ENCODE results near the gene APOBEC3H. TPM values are rescaled to one million over a fixed set of nuclear protein-coding genes. Genes with fewer than 3 reads are reported as not detected.

APOBEC3H gene
- total and polyA plus RNA-seq, 4 donors, result 0.57 to 1.2 TPM; not detected in 2

DNA sequence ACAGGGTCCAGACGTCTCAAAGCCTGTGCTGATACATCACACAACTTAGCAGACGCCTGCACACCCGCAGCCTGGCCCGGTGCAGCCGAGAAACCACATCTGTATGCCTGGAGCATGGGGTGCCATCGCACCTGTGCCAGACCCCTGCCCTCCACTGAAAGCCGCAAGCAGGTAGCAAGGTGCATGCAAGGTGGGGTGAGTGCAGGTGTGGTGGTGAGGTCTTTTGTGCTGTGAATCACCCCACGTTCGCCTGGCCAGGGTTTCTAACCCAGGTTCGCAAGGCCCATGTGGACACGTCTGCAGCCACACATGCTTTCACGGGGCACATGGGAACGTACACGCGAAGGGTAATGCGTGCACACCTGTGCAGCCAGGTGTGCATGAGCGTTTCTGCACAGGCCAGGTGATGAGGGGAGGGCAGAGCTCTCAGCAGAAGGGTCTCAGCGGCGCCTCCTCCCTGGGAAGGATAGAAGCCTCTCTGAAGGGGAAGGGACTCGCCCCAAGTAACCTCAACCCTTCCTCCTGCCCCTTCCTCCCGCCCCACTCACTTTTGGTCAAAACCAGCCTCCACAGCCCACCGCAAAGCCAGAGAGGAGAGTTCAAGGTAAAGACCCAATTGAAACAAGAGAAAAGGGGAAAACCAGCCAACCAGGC lies 36.0 kb downstream of the APOBEC3H start:
- H3K36me3 ChIP-seq (ENCODE audit: control insufficient read depth in 4 of 4, insufficient read depth in 4 of 4, low read length in 4 of 4), result peaks cover 0 to 21% (median 0%) of the 10 kb centered on the region in 4 donors
- DNase-seq (no peak), ATAC-seq (ENCODE audit: insufficient read depth, low FRiP score) (no peak)
- H3K27ac ChIP-seq (ENCODE audit: low read depth in 1 of 2, low read length in 1 of 2), result no peak overlapping the region
- H3K4me1 ChIP-seq (ENCODE audit: control insufficient read depth in 5 of 5, insufficient read depth in 5 of 5, low read length in 5 of 5), result peaks cover 0 to 8% (median 0%) of the 10 kb centered on the region in 5 donors
- H3K9me3 ChIP-seq (ENCODE audit: control insufficient read depth in 4 of 4, insufficient read depth in 3 of 4, low read length in 3 of 4), result peaks cover 0 to 4% (median 0%) of the 10 kb centered on the region in 4 donors
- no peaks in the 10 kb centered on the region for H3K27me3 ChIP-seq (ENCODE audit: control insufficient read depth in 3 of 3, insufficient read depth in 3 of 3, low read length in 2 of 3)
- no peak overlapping the region for H3K9ac ChIP-seq (ENCODE audit: insufficient read depth in 1 of 2, low read length in 2 of 2)
- no peak overlapping the region for H3K4me3 ChIP-seq
- TF ChIP-seq, protein P1, sequence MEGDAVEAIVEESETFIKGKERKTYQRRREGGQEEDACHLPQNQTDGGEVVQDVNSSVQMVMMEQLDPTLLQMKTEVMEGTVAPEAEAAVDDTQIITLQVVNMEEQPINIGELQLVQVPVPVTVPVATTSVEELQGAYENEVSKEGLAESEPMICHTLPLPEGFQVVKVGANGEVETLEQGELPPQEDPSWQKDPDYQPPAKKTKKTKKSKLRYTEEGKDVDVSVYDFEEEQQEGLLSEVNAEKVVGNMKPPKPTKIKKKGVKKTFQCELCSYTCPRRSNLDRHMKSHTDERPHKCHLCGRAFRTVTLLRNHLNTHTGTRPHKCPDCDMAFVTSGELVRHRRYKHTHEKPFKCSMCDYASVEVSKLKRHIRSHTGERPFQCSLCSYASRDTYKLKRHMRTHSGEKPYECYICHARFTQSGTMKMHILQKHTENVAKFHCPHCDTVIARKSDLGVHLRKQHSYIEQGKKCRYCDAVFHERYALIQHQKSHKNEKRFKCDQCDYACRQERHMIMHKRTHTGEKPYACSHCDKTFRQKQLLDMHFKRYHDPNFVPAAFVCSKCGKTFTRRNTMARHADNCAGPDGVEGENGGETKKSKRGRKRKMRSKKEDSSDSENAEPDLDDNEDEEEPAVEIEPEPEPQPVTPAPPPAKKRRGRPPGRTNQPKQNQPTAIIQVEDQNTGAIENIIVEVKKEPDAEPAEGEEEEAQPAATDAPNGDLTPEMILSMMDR (IDR thresholded peaks at IDR 0.05; ENCODE audit: control extremely low read depth, extremely low read depth), result no peak
- 93 to 94% methylated on average over 22 of the region's 22 CpGs for WGBS, 2 donors

DNA sequence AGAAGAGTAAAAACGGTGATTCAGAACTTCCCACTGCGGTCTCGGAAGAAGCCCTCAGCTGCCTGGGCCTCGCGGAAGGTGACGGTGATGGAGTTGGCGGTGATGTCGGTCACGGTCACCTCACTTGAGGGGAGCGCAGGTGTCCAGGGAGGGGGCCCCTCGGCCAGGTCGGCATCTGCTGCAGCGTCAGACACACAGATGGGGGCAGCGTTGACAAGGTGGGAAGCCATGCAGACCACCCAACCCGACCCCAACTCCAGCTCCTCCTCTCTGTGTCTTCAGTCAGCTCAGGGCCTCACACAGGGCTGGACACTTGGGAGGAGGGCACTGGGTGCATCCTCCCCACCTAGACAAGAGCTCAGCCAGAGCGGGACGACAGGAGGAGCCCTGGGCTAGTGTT lies 36.8 kb downstream of the APOBEC3H start:
- Histone ChIP-seq H3K9ac (ENCODE audit: insufficient read depth in 1 of 2, low read length in 2 of 2) (no peak overlapping the region), H3K4me3 (no peak overlapping the region), H3K27me3 (ENCODE audit: control insufficient read depth in 3 of 3, insufficient read depth in 3 of 3, low read length in 2 of 3) (no peaks in the 10 kb centered on the region), H3K9me3 (ENCODE audit: control insufficient read depth in 4 of 4, insufficient read depth in 3 of 4, low read length in 3 of 4) (no peaks in the 10 kb centered on the region), H3K27ac (ENCODE audit: low read depth in 1 of 2, low read length in 1 of 2) (no peak overlapping the region), H3K36me3 (ENCODE audit: control insufficient read depth in 4 of 4, insufficient read depth in 4 of 4, low read length in 4 of 4) (peaks cover 0 to 25% (median 0%) of the 10 kb centered on the region in 4 donors), H3K4me1 (ENCODE audit: control insufficient read depth in 5 of 5, insufficient read depth in 5 of 5, low read length in 5 of 5) (peaks cover 0 to 8% (median 0%) of the 10 kb centered on the region in 5 donors)
- DNase-seq (no peak), ATAC-seq (ENCODE audit: insufficient read depth, low FRiP score) (no peak)
- TF ChIP-seq, protein P1 (IDR thresholded peaks at IDR 0.05; ENCODE audit: control extremely low read depth, extremely low read depth), result no peak
- 93 to 95% methylated on average over 17 of the region's 17 CpGs for WGBS, 2 donors

DNA sequence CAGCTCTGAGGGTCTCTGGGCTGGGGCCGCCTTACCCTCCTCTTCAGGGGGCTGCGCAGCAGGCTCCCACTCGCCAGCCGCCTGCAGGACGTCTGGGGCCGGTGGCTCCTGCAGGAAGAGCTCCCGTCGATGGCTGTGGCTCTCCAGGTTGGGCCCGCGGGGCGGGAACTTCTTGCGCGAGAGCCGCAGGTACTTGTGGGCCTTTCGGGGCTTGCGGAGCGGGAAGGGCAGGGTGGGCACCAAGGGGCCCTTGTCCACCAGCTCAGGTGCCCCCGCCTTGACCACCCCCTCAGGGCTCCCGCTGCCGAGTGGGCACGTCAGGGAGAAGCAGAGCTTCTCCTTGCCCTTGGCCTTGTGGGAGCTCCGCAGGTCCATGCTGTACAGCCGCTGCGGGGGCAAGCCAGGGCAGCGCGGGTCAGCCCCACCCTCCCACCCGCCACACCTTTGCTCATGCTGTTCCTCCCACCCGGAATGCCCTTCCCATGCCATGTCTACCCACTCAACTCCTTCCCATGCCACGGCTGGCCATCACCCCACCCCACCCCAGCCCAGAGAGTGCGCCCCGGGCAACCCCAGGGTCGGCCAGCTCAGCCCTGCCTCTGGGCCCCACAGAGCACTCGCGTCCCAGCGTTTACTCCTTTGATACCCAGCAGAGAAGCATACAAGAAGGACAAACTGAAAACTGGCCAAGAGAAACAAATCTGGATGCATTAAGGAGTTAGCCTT lies 37.5 kb downstream of the APOBEC3H start:
- DNase-seq, result no peak
- WGBS, 2 donors, result 93 to 96% methylated on average over 29 to 35 of the region's 35 CpGs

More for the DNA sequence above, 37.5 kb downstream of the APOBEC3H start:
- H3K9me3 ChIP-seq (ENCODE audit: control insufficient read depth in 4 of 4, insufficient read depth in 3 of 4, low read length in 3 of 4), result no peaks in the 10 kb centered on the region
- peaks cover 0 to 25% (median 0%) of the 10 kb centered on the region in 4 donors for H3K36me3 ChIP-seq (ENCODE audit: control insufficient read depth in 4 of 4, insufficient read depth in 4 of 4, low read length in 4 of 4)
- no peaks in the 10 kb centered on the region for H3K27me3 ChIP-seq (ENCODE audit: control insufficient read depth in 3 of 3, insufficient read depth in 3 of 3, low read length in 2 of 3)
- no peak for ATAC-seq (ENCODE audit: insufficient read depth, low FRiP score)
- no peak overlapping the region for H3K4me3 ChIP-seq
- TF ChIP-seq, protein P1 (IDR thresholded peaks at IDR 0.05; ENCODE audit: control extremely low read depth, extremely low read depth), result no peak
- H3K4me1 ChIP-seq (ENCODE audit: control insufficient read depth in 5 of 5, insufficient read depth in 5 of 5, low read length in 5 of 5), result peaks cover 0 to 8% (median 0%) of the 10 kb centered on the region in 5 donors
- H3K27ac ChIP-seq (ENCODE audit: low read depth in 1 of 2, low read length in 1 of 2), result no peak overlapping the region
- H3K9ac ChIP-seq (ENCODE audit: insufficient read depth in 1 of 2, low read length in 2 of 2), result no peak overlapping the region
